ENCODE results near the gene ZNF469.

The ZNF469 gene

GRCh38 chr16:88342491-88342890, 40.3 kb upstream of the ZNF469 start:
- Histone ChIP-seq H3K36me3 (ENCODE audit: control insufficient read depth, insufficient read depth, low read length) (no peaks in the 10 kb centered on the region), H3K4me3 (ENCODE audit: low read length) (no peak overlapping the region), H3K4me1 (ENCODE audit: control insufficient read depth, insufficient read depth, low read length) (no peaks in the 10 kb centered on the region), H3K9ac (ENCODE audit: low read length) (no peak overlapping the region), H3K9me3 (ENCODE audit: control insufficient read depth, low read length) (no peaks in the 10 kb centered on the region), H3K27me3 (ENCODE audit: control insufficient read depth, insufficient read depth, low read length) (peaks cover 3% of the 10 kb centered on the region)

- H3K4me3 ChIP-seq (ENCODE audit: low read length), result no peak overlapping the region
- peaks cover 3% of the 10 kb centered on the region for H3K27me3 ChIP-seq (ENCODE audit: control insufficient read depth, insufficient read depth, low read length)
- no peaks in the 10 kb centered on the region for H3K9me3 ChIP-seq (ENCODE audit: control insufficient read depth, low read length)
- H3K4me1 ChIP-seq (ENCODE audit: control insufficient read depth, insufficient read depth, low read length), result no peaks in the 10 kb centered on the region
- no peak overlapping the region for H3K9ac ChIP-seq (ENCODE audit: low read length)
- no peaks in the 10 kb centered on the region for H3K36me3 ChIP-seq (ENCODE audit: control insufficient read depth, insufficient read depth, low read length)
These were observed 39.4 kb upstream of the ZNF469 start for GRCh38 chr16:88343271-88343791.

GRCh38 chr16:88344411-88345030, 38.2 kb upstream of the ZNF469 start:
- Histone ChIP-seq H3K36me3 (ENCODE audit: control insufficient read depth, insufficient read depth, low read length) (no peaks in the 10 kb centered on the region), H3K4me1 (ENCODE audit: control insufficient read depth, insufficient read depth, low read length) (no peaks in the 10 kb centered on the region), H3K4me3 (ENCODE audit: low read length) (no peak overlapping the region), H3K9me3 (ENCODE audit: control insufficient read depth, low read length) (no peaks in the 10 kb centered on the region), H3K27me3 (ENCODE audit: control insufficient read depth, insufficient read depth, low read length) (peaks cover 3% of the 10 kb centered on the region), H3K9ac (ENCODE audit: low read length) (no peak overlapping the region)

GRCh38 chr16:88345031-88345720, 37.6 kb upstream of the ZNF469 start:
- H3K27me3 ChIP-seq (ENCODE audit: control insufficient read depth, insufficient read depth, low read length), result peaks cover 3% of the 10 kb centered on the region
- no peak overlapping the region for H3K9ac ChIP-seq (ENCODE audit: low read length)
- no peak overlapping the region for H3K4me3 ChIP-seq (ENCODE audit: low read length)
- H3K9me3 ChIP-seq (ENCODE audit: control insufficient read depth, low read length), result no peaks in the 10 kb centered on the region
- H3K4me1 ChIP-seq (ENCODE audit: control insufficient read depth, insufficient read depth, low read length), result no peaks in the 10 kb centered on the region
- H3K36me3 ChIP-seq (ENCODE audit: control insufficient read depth, insufficient read depth, low read length), result no peaks in the 10 kb centered on the region

GRCh38 chr16:88345721-88346560, 36.8 kb upstream of the ZNF469 start:
- Histone ChIP-seq H3K27me3 (ENCODE audit: control insufficient read depth, insufficient read depth, low read length) (peaks cover 1% of the 10 kb centered on the region), H3K36me3 (ENCODE audit: control insufficient read depth, insufficient read depth, low read length) (no peaks in the 10 kb centered on the region), H3K9ac (ENCODE audit: low read length) (no peak overlapping the region), H3K4me1 (ENCODE audit: control insufficient read depth, insufficient read depth, low read length) (no peaks in the 10 kb centered on the region), H3K4me3 (ENCODE audit: low read length) (no peak overlapping the region), H3K9me3 (ENCODE audit: control insufficient read depth, low read length) (no peaks in the 10 kb centered on the region)

- Histone ChIP-seq H3K36me3 (ENCODE audit: control insufficient read depth, insufficient read depth, low read length) (no peaks in the 10 kb centered on the region), H3K4me3 (ENCODE audit: low read length) (no peak overlapping the region), H3K4me1 (ENCODE audit: control insufficient read depth, insufficient read depth, low read length) (no peaks in the 10 kb centered on the region), H3K27me3 (ENCODE audit: control insufficient read depth, insufficient read depth, low read length) (no peaks in the 10 kb centered on the region), H3K9ac (ENCODE audit: low read length) (no peak overlapping the region), H3K9me3 (ENCODE audit: control insufficient read depth, low read length) (no peaks in the 10 kb centered on the region)
These were observed 35.9 kb upstream of the ZNF469 start for GRCh38 chr16:88346680-88347505.

GRCh38 chr16:88347656-88348376, 34.9 kb upstream of the ZNF469 start:
- H3K9ac ChIP-seq (ENCODE audit: low read length), result no peak overlapping the region
- H3K4me1 ChIP-seq (ENCODE audit: control insufficient read depth, insufficient read depth, low read length), result no peaks in the 10 kb centered on the region
- no peaks in the 10 kb centered on the region for H3K27me3 ChIP-seq (ENCODE audit: control insufficient read depth, insufficient read depth, low read length)
- H3K36me3 ChIP-seq (ENCODE audit: control insufficient read depth, insufficient read depth, low read length), result no peaks in the 10 kb centered on the region
- H3K4me3 ChIP-seq (ENCODE audit: low read length), result no peak overlapping the region
- no peaks in the 10 kb centered on the region for H3K9me3 ChIP-seq (ENCODE audit: control insufficient read depth, low read length)

GRCh38 chr16:88348377-88349152, 34.2 kb upstream of the ZNF469 start:
- Histone ChIP-seq H3K9ac (ENCODE audit: low read length) (no peak overlapping the region), H3K9me3 (ENCODE audit: control insufficient read depth, low read length) (no peaks in the 10 kb centered on the region), H3K4me3 (ENCODE audit: low read length) (no peak overlapping the region), H3K4me1 (ENCODE audit: control insufficient read depth, insufficient read depth, low read length) (no peaks in the 10 kb centered on the region), H3K36me3 (ENCODE audit: control insufficient read depth, insufficient read depth, low read length) (no peaks in the 10 kb centered on the region), H3K27me3 (ENCODE audit: control insufficient read depth, insufficient read depth, low read length) (no peaks in the 10 kb centered on the region)

GRCh38 chr16:88349153-88349902, 33.4 kb upstream of the ZNF469 start:
- Histone ChIP-seq H3K4me3 (ENCODE audit: low read length) (no peak overlapping the region), H3K4me1 (ENCODE audit: control insufficient read depth, insufficient read depth, low read length) (no peaks in the 10 kb centered on the region), H3K9ac (ENCODE audit: low read length) (no peak overlapping the region)

More at GRCh38 chr16:88349153-88349902, 33.4 kb upstream of the ZNF469 start:
- H3K36me3 ChIP-seq (ENCODE audit: control insufficient read depth, insufficient read depth, low read length), result no peaks in the 10 kb centered on the region
- H3K9me3 ChIP-seq (ENCODE audit: control insufficient read depth, low read length), result no peaks in the 10 kb centered on the region
- no peaks in the 10 kb centered on the region for H3K27me3 ChIP-seq (ENCODE audit: control insufficient read depth, insufficient read depth, low read length)
